ENCODE measurements around the gene NOD1.

- TF ChIP-seq POLR2A (IDR thresholded peaks at IDR 0.05; ENCODE audit: low read length) (no peak), CTCF (IDR thresholded peaks at IDR 0.05) (no peak), RCOR1 (IDR thresholded peaks at IDR 0.05; ENCODE audit: low read depth, low read length) (no peak), USF2 (IDR thresholded peaks at IDR 0.05) (no peak), MYC (IDR thresholded peaks at IDR 0.05; ENCODE audit: borderline replicate concordance, low read length) (no peak), HES2 (IDR thresholded peaks at IDR 0.05) (no peak), ESRRA (IDR thresholded peaks at IDR 0.05; ENCODE audit: borderline replicate concordance, low read length) (no peak), TP53 (CRISPR knock-in tag; IDR thresholded peaks at IDR 0.05) (no peak), POLR2AphosphoS2 (conservative IDR thresholded peaks at IDR 0.05; ENCODE audit: low read length) (no peak), JUN (IDR thresholded peaks at IDR 0.05) (no peak), RNF2 (IDR thresholded peaks at IDR 0.05; ENCODE audit: borderline replicate concordance, low read depth) (no peak), EP300 (IDR thresholded peaks at IDR 0.05) (no peak)
Observed at GRCh38 chr7:30411897-30412296, 66.7 kb downstream of the NOD1 start.

All from A549 (cell line).